GM03348 (cell line): Measurements from ENCODE around the gene NLGN1.
A peak's percentile ranks its signal among the peaks of the same experiment; 100 is the strongest.
"Not testable (repeated sequence)": the region's sequence is repeated elsewhere in the genome, so short reads cannot be mapped to it uniquely, and the experiment has no call there.

Source experiments
- DNase-seq: peaks from one replicate; pipeline ENCODE4 v3.0.0; 2012; ENCODE audit warnings: low spot score

NLGN1 gene

DNA sequence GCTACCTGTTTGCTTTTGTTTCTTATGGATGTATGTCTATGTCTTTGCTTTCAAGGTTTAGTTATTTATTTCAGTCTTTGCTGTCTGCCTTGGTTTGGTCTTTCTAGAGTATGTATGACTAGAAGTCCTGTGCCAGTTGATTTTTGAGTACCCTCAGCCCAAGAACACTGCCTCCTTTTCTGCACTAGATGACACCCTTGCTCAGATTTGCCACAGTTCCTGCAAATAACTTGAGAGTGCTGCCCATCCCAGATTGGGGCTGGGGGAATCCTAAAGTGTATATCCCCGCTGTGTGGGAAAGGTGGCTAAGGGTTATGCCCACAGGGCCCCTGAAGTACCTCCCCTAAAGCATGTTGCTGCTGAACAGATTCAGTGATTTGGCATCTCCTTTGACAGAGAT, 32.0 kb downstream of the NLGN1 start:
- no peak for DNase-seq

DNA sequence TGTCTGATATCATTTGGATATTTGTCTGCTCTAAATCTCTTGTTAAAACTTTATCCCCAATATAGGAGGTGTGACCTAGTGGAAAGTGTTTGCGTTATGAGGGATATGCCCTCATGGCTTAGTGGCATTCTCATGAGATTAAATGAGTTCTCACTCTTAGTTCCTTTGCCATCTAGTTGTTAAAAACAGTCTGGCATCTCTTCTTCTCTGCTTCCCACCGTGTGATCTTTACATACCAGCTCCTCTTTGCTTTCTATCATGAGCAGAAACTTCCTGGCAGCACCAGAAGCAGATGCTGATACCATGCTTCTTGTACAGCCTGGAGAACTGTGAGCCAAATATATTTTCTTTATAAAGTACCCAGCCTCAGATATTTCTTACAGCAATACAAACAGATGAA, 33.0 kb downstream of the NLGN1 start:
- no peak for DNase-seq

DNA sequence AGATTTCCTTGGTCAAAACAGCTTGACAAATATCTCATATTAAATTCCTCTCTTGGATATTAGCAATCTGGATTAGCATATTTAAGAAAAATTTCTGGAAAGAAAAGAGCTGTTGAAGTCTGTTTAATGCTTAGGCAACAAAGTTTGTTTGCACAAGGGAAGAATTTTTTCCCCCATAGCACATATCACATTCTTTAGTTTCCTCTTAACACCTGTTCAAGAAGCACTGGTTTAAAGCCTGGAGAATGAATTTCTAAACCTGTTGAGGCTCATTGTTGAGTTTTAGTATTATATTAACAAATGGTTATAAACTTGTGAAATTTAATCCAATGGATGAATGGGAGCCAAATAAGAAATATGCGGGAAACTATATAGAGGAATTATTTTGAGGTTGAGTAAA, 41.5 kb downstream of the NLGN1 start:
- DNase-seq = no peak

DNA sequence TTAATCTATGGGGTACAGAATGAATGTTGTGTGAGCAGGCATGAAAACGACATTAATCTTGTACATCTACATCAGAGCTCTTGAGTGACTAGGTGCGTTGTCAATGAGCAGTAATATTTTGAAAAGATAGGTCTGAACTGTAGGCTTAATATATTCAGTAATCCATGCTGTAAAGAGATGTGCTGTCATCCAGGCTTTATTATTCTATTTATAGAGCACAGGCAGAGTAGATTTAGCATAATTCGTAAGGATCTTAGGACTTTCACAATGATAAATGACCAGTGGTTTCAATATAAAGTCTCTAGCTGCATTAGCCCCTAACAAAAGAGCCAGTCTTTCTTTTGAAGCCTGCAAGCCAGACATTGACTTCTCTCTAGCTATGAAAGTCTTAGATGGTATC, 43.0 kb downstream of the NLGN1 start:
- no peak for DNase-seq

DNA sequence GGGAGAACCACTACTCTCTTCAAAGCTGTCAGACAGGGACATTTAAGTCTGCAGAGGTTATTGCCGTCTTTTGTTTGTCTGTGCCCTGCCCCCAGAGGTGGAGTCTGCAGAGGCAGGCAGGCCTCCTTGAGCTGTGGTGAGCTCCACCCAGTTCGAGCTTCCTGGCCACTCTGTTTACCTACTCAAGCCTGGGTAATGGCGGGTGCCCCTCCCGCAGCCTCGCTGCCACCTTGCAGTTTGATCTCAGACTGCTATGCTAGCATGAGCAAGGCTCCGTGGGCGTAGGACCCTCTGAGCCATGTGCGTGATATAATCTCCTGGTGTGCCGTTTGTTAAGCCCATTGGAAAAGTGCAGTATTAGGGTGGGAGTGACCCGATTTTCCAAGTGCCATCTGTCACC, 54.0 kb downstream of the NLGN1 start:
- DNase-seq = not testable (repeated sequence)

DNA sequence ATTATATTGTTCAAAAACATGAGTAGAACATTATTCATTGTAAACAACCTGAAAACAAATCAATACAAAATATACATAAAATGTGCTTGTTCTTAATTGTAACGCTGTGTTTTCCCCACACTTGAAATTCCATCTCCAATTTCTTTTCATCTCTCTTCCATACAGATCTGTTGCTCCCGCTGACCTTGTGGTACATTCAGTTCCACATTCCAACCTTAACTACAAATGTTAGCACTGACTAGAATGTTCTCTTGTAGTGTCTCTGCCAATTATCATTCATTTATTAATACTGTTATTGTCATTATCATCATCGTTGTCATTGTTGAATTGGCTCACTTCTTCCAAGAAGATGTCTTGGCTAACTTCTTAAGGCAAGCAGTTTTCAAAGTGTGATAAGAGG, 65.7 kb downstream of the NLGN1 start:
- DNase-seq = no peak

DNA sequence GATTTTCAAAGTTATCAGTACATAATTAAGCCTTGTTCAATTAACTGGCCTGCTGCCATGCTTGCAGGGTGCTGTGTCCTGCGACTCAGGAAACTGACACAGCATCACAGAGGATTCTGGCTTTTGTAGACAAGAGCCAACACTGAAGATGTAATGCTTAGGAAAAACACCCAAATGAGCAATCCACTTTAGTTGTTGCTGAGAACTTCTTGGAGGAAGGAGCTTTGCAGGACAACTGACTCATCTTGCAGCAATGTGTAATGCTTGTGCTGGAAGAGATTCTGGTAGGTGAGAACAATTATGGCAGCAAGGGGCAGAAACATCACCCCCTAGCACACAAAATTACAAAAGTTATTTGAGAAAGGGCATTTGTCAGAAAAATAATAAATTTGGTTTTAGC, 67.6 kb downstream of the NLGN1 start:
- peak; percentile 49 for DNase-seq

DNA sequence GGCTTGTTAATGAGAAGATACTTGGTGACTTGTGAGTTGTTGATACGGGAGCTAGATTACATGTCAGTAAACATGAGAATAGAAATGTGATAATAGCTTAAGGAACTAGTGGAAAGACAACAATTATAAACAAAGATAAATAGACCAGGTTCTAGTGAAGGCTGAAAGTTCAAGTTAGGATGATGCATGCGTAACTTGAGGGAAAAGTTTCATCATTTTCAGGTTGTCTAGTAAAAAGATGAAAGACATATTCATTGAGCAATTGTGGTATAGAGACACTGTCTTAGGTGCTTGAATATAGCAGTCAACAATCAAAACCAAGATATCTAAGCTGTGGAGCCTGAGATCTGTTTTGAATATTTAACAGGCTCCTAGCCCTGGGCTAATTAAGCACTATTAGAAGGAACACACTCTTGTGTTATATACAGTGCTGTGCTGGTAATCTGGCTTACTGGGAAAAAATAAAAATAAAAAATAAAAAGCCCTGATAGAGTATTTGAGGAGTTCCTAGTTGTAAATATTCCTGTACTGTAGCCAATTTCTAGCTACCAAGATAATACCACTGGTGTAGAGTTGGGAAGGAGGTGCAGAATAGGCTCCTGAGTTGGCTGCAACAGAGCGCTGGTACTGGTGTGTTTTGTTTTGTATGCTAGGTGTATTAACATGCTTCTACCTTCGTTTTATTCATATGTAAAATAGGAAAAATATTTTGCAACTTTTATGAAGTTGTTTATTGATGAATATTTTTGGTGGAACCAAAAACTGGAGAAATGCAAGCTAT, 68.5 kb downstream of the NLGN1 start:
- no peak for DNase-seq

DNA sequence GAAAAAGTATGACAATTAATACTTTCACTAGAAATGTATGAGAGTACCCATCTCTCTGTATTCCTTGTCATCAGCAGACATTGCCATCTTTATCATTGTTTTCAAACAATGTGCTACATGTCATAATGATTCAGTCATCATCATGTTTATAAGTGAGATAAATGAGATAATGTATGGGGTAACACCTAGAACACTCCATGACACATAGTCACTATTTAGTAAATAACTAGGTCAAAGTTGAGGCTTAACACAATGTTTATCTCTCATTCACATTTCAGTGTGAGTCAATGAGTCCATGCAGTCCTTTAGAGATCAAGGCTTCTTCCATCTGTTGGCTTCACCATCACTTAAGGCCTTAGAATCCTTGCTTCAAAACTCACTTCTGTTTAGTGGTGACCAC, 70.0 kb downstream of the NLGN1 start:
- no peak for DNase-seq

DNA sequence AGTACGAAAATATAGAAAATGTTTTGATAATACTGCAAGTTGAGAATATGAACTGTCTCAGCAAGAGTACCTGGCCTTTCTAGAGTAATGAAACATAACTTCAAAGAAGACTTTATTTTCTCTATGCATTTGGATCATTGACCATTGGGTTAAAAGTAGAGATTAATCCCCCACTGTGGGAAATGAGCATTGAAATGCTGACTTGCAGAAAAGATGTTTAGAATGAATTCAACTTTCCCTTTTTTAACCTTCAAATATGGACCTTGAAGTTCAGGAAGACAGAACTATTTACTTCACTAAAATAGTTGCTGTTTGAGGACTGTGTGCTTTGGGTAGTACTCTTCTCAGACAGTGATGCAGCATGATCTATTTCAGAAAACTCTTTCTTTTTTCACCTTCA, 75.7 kb downstream of the NLGN1 start:
- DNase-seq = no peak

DNA sequence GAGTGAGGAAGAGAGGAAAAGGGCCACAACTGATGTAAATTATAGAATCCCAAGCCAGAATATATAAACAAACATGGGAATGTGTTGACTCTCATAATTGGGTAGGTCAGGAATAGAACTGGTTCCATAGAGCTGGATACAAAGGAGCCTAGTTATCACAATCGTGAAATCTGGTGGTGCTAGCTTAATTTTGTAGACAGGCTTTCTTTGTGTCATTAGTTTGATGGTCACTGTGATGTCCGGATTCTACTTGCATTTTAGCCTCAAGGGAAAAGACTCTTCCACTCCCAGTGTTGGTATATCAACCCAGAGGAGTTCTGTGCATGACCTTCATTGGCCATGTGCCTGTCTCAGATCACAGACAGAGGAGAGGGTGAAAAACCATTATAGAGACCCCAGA, 81.8 kb downstream of the NLGN1 start:
- no peak for DNase-seq

DNA sequence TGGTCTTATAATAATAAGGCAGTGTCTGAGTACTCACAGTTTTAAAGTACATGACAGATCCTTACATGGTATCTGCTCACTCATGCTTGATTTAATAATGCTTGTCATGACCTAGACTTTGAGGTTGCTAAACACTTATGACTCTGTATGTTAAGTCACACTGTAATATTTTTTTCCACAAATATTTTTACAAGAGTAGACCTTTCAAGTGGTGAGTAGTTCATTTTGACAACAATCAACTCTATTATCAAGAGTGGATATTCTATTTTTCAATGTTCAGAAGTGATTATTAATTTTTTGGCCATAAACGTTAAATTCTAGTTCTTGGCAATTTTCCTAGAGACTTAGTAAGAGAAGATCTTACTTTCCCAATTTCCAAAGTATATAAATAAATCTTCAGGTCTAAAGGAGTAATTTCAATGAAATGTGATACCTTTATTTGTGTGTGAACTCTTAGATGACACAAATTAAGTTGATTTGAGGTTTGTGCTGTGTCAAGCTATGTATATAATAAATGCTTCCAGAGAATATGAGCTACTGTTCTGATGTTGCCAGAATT, 104.5 kb downstream of the NLGN1 start:
- DNase-seq = no peak

DNA sequence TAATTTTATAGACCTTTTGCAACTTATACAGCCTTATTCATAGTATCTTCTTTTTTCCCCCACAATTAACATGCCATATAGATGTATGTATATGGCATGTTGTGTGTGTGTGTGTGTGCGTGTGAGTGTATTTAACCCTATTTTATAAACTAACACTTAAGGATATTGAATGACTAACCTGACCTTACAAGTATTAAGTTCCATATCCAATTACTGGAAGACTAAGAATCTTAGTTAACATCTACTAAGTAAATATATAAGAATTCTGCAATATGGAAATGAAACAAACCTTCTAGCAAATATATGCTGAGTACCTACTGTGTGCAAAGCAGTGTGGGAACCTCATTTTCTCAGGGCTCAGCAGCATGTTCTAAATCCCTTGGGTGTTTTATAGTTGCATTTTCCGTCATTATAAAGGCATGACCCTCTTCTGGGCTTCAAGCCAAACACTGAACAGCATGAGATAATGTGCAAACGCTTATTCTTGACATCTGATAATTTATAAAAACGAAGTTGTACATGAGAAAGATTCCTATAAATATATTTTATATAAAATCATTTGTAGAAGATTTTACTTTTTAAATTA, 105.5 kb downstream of the NLGN1 start:
- no peak for DNase-seq

DNA sequence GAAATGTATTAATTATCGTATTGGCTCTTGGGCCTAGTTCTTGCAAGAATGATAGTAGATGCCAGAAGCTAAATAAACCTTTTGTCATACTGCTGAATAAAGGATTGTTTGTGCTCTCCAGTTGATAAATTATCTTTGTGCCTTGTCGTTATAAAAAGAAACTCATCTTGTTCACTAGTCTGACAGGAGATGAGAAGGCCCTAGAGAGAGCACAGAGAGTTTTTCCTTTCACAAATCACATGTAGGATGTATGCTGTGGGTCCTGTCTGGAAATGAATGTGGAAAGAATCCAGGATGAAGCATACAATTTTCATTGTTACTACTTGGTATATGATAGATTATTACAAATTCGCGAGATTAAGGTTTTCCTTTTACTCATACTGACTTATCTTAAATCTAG, 113.0 kb downstream of the NLGN1 start:
- DNase-seq = no peak

DNA sequence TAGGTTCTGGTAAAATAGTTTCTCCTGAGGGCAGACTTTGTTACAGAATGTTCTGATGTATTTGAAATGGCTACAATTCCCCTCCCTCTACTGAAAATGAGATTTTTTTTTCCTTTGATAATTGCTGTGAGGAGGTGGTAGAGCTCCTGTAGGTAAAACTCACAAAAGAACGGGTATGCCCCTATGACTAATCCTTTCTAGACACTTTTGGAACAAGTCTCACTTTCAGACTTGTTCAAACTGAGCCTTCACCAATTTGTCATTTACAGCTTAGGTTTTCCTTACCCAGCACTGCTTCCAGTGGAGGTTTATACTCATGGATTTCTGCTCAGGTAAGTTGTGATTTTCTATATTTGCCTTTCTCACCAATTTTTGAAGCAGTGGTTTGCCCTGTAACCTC, 115.6 kb downstream of the NLGN1 start:
- no peak for DNase-seq

DNA sequence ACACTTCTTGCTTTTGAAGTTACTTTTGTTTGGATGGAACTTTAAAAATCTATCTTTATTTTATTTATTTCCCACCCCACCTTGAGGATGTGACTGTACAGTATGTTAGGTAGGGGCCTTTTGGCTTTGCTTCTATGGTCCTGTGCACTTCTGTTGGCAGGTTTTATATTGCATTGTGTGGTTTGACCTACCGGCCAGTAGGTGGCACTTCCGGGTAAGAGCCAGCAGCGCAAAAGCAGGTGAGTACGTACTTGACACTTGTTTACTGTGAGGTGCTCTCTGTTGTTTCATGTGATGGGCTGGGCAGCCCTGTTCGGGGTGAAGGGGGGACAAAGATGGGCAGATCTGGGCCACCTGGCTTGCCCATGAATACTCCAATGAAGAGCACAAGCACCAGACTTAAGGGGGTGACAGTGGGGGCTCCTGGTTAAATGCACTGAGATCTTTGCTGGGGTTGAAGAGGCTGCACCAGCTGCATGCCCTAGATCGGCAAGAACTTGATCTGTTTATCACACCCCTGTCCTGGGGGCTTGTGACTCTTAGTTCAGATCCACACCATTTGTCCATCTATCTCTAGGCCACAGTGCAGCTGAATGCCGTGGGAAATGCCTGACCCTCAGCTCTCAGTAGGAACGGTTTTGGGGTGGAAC, 131.6 kb downstream of the NLGN1 start:
- DNase-seq = no peak

DNA sequence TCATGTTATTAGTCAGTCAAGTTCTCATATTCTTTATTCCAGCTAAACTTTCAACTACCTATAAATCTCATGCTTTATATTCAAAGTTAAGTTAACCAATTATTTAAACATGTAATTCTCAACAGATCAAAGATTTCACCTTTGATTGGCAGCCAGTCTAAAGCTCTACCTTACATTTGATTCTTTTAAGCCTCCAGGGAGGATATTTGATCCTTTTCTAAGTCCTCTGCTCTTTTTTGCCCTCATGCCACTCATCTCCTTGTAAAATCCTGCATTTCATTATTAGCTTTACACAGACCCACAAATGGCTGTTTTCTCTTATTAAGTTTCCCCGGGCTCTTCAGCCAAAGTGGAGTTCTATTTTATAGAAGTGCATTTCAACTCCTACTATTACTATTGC, 134.1 kb downstream of the NLGN1 start:
- DNase-seq = no peak

DNA sequence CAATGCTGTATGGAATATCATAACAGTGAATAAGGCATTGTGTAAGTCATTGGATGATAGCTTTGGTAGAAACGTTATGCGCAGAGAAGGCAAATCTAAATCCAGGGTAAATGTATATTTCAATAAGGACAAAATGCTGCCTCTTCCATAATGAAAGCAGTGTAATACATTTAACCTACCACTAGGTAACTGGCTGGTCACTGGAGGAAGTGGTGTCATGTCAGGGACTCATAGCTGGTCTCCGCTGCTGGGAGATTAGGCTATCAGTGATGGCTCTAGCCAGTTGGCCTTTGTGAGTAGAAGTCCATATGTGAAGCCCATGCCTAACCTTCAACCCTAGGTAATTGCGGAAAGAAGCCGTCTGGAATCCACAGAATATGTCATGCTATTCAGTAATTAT, 140.9 kb downstream of the NLGN1 start:
- DNase-seq = no peak

DNA sequence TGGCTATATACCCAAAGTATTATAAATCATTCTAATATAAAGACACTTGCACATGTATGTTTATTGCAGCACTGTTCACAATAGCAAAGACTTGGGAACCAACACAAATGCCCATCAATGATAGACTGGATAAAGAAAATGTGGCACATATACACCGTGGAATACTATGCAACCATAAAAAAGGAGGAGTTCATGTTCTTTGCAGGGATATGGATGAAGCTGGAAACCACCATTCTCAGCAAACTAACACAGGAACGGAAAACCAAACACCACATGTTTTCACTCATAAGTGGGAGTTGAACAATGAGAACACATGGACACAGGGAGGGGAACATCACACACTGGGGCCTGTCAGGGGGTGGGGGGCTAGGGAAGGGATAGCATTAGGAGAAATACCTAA, 148.0 kb downstream of the NLGN1 start:
- DNase-seq = not testable (repeated sequence)

DNA sequence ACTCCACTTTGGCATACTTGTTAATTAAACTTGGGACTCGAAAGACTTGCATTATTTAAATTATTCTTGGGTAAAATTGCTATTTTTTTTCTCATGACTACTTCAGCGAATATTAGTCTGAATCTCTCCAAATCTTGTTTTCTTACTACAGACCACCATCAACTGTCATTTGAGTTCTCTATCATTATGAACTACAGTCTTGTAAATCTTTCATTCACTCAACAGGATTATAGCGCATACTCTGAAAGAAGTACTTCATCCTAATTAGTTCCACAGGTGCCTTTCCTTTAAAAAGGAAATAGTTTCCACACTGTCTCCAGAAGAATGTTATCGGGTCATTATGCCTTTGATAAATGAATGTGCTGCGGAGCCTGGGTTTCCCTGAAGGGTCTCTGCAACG, 149.5 kb downstream of the NLGN1 start:
- no peak for DNase-seq

DNA sequence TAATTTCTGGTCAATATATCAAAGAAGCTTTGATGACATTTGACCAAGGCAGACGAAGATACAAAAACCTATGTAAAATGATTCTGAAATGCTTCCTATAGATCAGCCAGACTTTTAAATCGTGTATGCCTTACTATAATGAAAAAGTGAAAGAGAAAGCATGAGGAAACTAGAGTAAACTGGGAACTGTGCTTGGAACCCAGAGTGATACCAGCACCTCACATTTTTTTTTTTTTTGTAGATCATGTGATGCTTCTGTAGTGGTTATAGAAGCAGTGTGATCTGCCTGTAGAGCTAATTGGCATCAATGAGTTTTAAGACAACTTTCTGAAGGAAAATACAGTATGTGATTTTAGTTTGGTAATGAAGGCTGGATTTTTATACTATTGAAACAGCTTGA, 150.7 kb downstream of the NLGN1 start:
- no peak for DNase-seq

DNA sequence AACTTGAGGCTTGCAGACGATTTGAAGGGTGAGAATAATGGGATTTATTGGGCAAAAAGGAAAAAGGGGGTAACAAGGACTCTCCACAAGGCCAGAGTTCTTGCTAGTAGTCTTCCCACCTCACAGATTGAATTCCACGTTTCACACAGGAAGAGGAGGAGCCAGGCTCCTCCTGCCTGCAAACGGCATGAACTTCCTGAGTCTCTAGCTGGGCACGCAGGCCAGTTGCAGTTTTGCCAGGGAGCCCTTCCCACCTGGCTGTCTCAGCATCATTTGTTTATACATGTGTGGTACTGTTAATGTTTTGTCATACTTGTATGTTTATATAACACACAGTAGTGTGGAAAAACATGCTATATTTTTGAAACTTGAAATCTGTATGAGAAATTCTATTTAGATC, 155.0 kb downstream of the NLGN1 start:
- DNase-seq = no peak

DNA sequence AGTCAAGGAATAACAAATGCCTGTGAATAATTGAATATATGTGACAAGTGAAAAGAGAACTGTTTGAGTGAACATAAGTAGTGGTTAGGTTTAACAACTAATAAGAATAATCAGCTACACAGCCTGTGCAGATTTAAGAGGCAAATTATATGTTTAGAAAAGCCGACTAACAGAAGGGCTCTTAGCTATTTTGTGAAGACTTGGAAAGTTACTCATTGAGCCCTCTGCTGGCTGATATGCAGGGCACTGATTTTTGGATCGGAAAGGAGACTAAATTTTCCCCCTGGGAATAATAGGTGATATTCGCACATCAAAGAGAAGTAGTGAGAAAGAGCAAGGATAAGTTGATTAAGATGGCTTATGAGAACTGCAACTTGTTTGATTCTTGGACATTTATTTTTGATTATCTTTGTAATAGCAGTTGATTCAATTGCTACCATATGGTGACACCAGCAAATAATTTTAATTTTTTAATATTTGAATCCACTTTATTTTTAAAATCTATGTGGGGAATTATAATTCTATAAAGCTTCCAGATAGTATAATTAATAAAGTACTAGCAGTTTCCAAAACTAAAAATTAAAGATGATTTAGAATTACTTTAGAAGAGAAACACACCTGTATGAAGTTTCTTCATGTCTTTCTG, 156.2 kb downstream of the NLGN1 start:
- DNase-seq = peak; percentile 48
